Endothelial cell of umbilical vein (primary cell): Measurements from ENCODE around the gene EDN2. TPM values are rescaled to one million over a fixed set of nuclear protein-coding genes. Genes with fewer than 3 reads are reported as not detected.

Experiments
- BruUV-seq: library from RNA; stranded (reverse); fragments of 400-500 nt; replicated peaks from 2 replicates; lab custom pipeline; 2021; lab: Mats Ljungman, UMichigan
- CTCF ChIA-PET: fragments of 300-600, 350-600 bp; sonication (Branson Sonifier 250); formaldehyde crosslinking; loops from one replicate; lab custom pipeline; 2021; ENCODE audit warnings: antibody characterized with exemption, inconsistent platforms; lab: Charles Lee
- POLR2A ChIA-PET: fragments of 300-600, 350-600 bp; sonication (Branson Sonifier 250); formaldehyde crosslinking; loops from one replicate; lab custom pipeline; 2021; ENCODE audit warnings: antibody characterized with exemption, inconsistent platforms; lab: Charles Lee
- DNase-seq: peaks from one replicate; pipeline ENCODE4 v3.0.0-alpha.2; 2011; ENCODE audit warnings: low read depth, low spot score
- FAIRE-seq: peaks from 2 replicates; lab custom pipeline; 2011; peaks lifted over from hg19 to GRCh38; lab: Jason Lieb, UNC
- H2AFZ ChIP-seq: 2 replicates; pipeline ENCODE4 v1.6.0; 2012; ENCODE audit warnings: low read depth, low read length, control low read depth, inconsistent platforms
- H3K27ac ChIP-seq: 2 replicates; pipeline ENCODE4 v1.5.1; 2011; ENCODE audit warnings: low read depth, mild to moderate bottlenecking, control low read depth, low read length, moderate library complexity; ENCODE audit not compliant: insufficient read depth
- H3K27me3 ChIP-seq, 2 experiments: 2 replicates each; pipeline versions ENCODE4 v1.6.0 to v1.6.1; 2011; ENCODE audit warnings: low read length in 2 of 2, mixed read lengths in 1 of 2; ENCODE audit not compliant: control insufficient read depth in 2 of 2, insufficient read depth in 2 of 2
- H3K36me3 ChIP-seq, 2 experiments: 2 replicates in 1 of 2; 3 replicates in 1 of 2; pipeline ENCODE4 v1.5.1; 2011; ENCODE audit warnings: low read length in 2 of 2, mild to moderate bottlenecking in 1 of 2, moderate library complexity in 1 of 2; ENCODE audit not compliant: control insufficient read depth in 2 of 2, insufficient read depth in 2 of 2; ENCODE audit errors: extremely low read depth in 1 of 2
- H3K4me1 ChIP-seq: 3 replicates; pipeline ENCODE4 v1.5.1; 2011; ENCODE audit warnings: mild to moderate bottlenecking, low read length; ENCODE audit not compliant: control insufficient read depth, insufficient read depth; ENCODE audit errors: extremely low read depth
- H3K4me2 ChIP-seq: 2 replicates; pipeline ENCODE4 v1.6.1; 2011; ENCODE audit warnings: low read length, control low read depth, mixed read lengths; ENCODE audit not compliant: insufficient read depth
- H3K4me3 ChIP-seq, 3 experiments: fragments of 200-600 bp in 1 of 3; sonication (generic), shearing (Covaris generic) in 1 of 3; replicated peaks in 1 of 3; 2 replicates each; pipeline ENCODE4 v1.5.1; 2011 to 2016; ENCODE audit warnings: control low read depth in 3 of 3, low read length in 3 of 3, mild to moderate bottlenecking in 2 of 3, inconsistent platforms in 1 of 3, low read depth in 1 of 3, moderate library complexity in 1 of 3; ENCODE audit not compliant: insufficient read depth in 1 of 3
- H3K79me2 ChIP-seq: 2 replicates; pipeline ENCODE4 v1.6.0; 2012; ENCODE audit warnings: low read length, inconsistent platforms; ENCODE audit not compliant: control insufficient read depth, insufficient read depth
- H3K9ac ChIP-seq: replicated peaks from 2 replicates; pipeline ENCODE3; 2011; ENCODE audit warnings: low read length, control low read depth; ENCODE audit not compliant: insufficient read depth; ENCODE audit errors: extremely low read depth
- H3K9me1 ChIP-seq: replicated peaks from 3 replicates; pipeline ENCODE4 v1.6.0; 2011; ENCODE audit warnings: mild to moderate bottlenecking, low read length; ENCODE audit not compliant: control insufficient read depth, insufficient read depth; ENCODE audit errors: extremely low read depth
- H3K9me3 ChIP-seq: replicated peaks from 2 replicates; pipeline ENCODE4 v1.5.1; 2012; ENCODE audit warnings: low read length, inconsistent platforms; ENCODE audit not compliant: control insufficient read depth, insufficient read depth
- H4K20me1 ChIP-seq: replicated peaks from 2 replicates; pipeline ENCODE3; 2011; ENCODE audit warnings: mild to moderate bottlenecking, low read length; ENCODE audit not compliant: control insufficient read depth, insufficient read depth; ENCODE audit errors: extremely low read depth
- CTCF ChIP-seq, 2 donors: IDR thresholded peaks; 1 replicate in 1 of 2; 2 replicates in 1 of 2; pipeline ENCODE4 v1.5.1; 2011; ENCODE audit warnings: low read length in 2 of 2, mild to moderate bottlenecking in 2 of 2, moderate library complexity in 2 of 2, control low read depth in 1 of 2, inconsistent platforms in 1 of 2, low read depth in 1 of 2; ENCODE audit not compliant: insufficient read depth in 1 of 2; ENCODE audit errors: extremely low read depth in 1 of 2
- EZH2 ChIP-seq: IDR thresholded peaks from 2 replicates; pipeline ENCODE4 v1.6.1; 2012; ENCODE audit warnings: borderline replicate concordance, low read depth, mild to moderate bottlenecking, moderate library complexity, low read length, inconsistent platforms; ENCODE audit not compliant: severe bottlenecking
- FOS ChIP-seq: IDR thresholded peaks from 2 replicates; pipeline ENCODE4 v1.6.1; 2011; ENCODE audit warnings: mild to moderate bottlenecking, low read length, moderate library complexity, borderline replicate concordance; ENCODE audit not compliant: insufficient read depth
- GATA2 ChIP-seq: IDR thresholded peaks from 2 replicates; pipeline ENCODE4 v1.7.0; 2011; ENCODE audit warnings: low read depth, mild to moderate bottlenecking, moderate library complexity, mixed read lengths, low read length; ENCODE audit not compliant: insufficient read length, insufficient read depth
- JUN ChIP-seq: IDR thresholded peaks from 2 replicates; pipeline ENCODE4 v1.6.1; 2011; ENCODE audit warnings: borderline replicate concordance, low read depth; ENCODE audit not compliant: insufficient read length, insufficient read depth
- MAX ChIP-seq: IDR thresholded peaks from 2 replicates; pipeline ENCODE4 v1.6.1; 2011; ENCODE audit not compliant: insufficient read depth, insufficient read length
- MYC ChIP-seq: IDR thresholded peaks from one replicate; pipeline ENCODE4 v1.6.1; 2011; ENCODE audit warnings: mild to moderate bottlenecking, low read depth, low read length
- POLR2A ChIP-seq: IDR thresholded peaks from 2 replicates; pipeline ENCODE4 v1.6.1; 2012; ENCODE audit warnings: low read depth, mild to moderate bottlenecking, control low read depth, low read length
- POLR2AphosphoS5 ChIP-seq: IDR thresholded peaks from 2 replicates; pipeline ENCODE4 v1.6.1; 2012; ENCODE audit warnings: low read depth, mild to moderate bottlenecking, control low read depth, low read length, moderate library complexity; ENCODE audit not compliant: insufficient read depth
- dilution Hi-C: fragments of 300-500 bp; cut with MboI; formaldehyde crosslinking; loops from one replicate; pipeline ENCODE4 v1.15.0; 2019; ENCODE audit warnings: low sequenced_read_pairs; ENCODE audit not compliant: extremely low pct_ligation_motif_present
- intact Hi-C: fragments of 100-400 bp; cut with micrococcal nuclease; formaldehyde crosslinking; loops from one replicate; pipeline ENCODE4 v1.10.0; 2022
- polyA plus RNA-seq, 4 experiments: library from polyadenylated mRNA; depleted of rRNA in 3 of 4; stranded (reverse) in 3 of 4; unstranded in 1 of 4; fragments of >200 nt; gene quantifications; 2 replicates each; pipeline versions ENCODE4 v1.2.1 to v1.2.3, GENCODE V29; 2011 to 2012; ENCODE audit warnings: missing spikeins in 1 of 4
- total RNA-seq: library from RNA; stranded (reverse); gene quantifications from 2 replicates; pipeline ENCODE4 v1.2.3, GENCODE V29; 2021

EDN2 gene
- total and polyA plus RNA-seq, 2 donors (not counting 3 experiments of a cell fraction or from before 2014, with no cell fraction given): not detected

- DNase-seq: no peak
- no peak overlapping the region for H3K4me3 ChIP-seq
- H3K4me2 ChIP-seq: no peak overlapping the region
- no peaks in the 10 kb centered on the region for H4K20me1 ChIP-seq
- H3K9me1 ChIP-seq: no peaks in the 10 kb centered on the region
- H3K27me3 ChIP-seq: no peaks in the 10 kb centered on the region
- intact Hi-C loops (no loop called here), dilution Hi-C loops (no loop called here)
- FAIRE-seq: no peak
- peak overlapping the region; percentile 88 for H3K27ac ChIP-seq
- no TSS peak for BruUV-seq
- H3K9ac ChIP-seq: peak overlapping the region; percentile 73
- H3K4me1 ChIP-seq: peaks cover 22% of the 10 kb centered on the region
- CTCF ChIA-PET: interaction anchor here (3.2 kb wide), 1 partner anchor 19 kb away, joined by 13 read pairs; no protein-coding TSS in a partner anchor
- H3K9me3 ChIP-seq: no peaks in the 10 kb centered on the region
- no peak for TF ChIP-seq CTCF (IDR thresholded peaks at IDR 0.05; ENCODE audit: extremely low read depth in 1 of 2, insufficient read depth in 1 of 2, low read depth in 1 of 2, low read length in 2 of 2)
- TF ChIP-seq JUN: no peak
- TF ChIP-seq POLR2A: no peak
- no peak for TF ChIP-seq GATA2
- no peak for TF ChIP-seq POLR2AphosphoS5
- TF ChIP-seq EZH2: no peak
- no peak for TF ChIP-seq MAX
- no peak for TF ChIP-seq FOS
- TF ChIP-seq MYC: no peak
- POLR2A ChIA-PET: interaction anchor here (0.6 to 1.3 kb wide), 2 partner anchors 17 to 19 kb away, joined by 3 read pairs; no protein-coding TSS in a partner anchor
- no peaks in the 10 kb centered on the region for H3K36me3 ChIP-seq
- no peak overlapping the region for H2AFZ ChIP-seq
- no peaks in the 10 kb centered on the region for H3K79me2 ChIP-seq
Measured at GRCh38 chr1:41497056-41497440, 12.6 kb upstream of the EDN2 start.
